ENCODE measurements around the gene FGD1. TPM values are rescaled to one million over a fixed set of nuclear protein-coding genes. Genes with fewer than 3 reads are reported as not detected.

The FGD1 gene
- total RNA-seq, 1 donor from 2014 or later: 18.0 TPM

- no peaks in the 10 kb centered on the region for H3K36me3 Mint-ChIP-seq (ENCODE audit: low read depth, unreplicated experiment)
- no peak overlapping the region for H3K4me2 ChIP-seq (ENCODE audit: low read length)
- DNase-seq (ENCODE audit: low read depth) (no peak), FAIRE-seq (no peak)
- H3K36me3 ChIP-seq (ENCODE audit: insufficient read depth, low read length): no peaks in the 10 kb centered on the region
- no peak overlapping the region for H3K9ac ChIP-seq (ENCODE audit: low read length)
- no peaks in the 10 kb centered on the region for H3K27me3 ChIP-seq (ENCODE audit: insufficient read depth, low read length)
- peak overlapping the region; percentile 58 for H3K27ac Mint-ChIP-seq (ENCODE audit: unreplicated experiment)
- H3K4me1 ChIP-seq (ENCODE audit: insufficient read depth, low read length): peaks cover 8% of the 10 kb centered on the region
- H3K9me3 Mint-ChIP-seq (ENCODE audit: unreplicated experiment): no peaks in the 10 kb centered on the region
- peaks cover 21% of the 10 kb centered on the region for H3K4me1 Mint-ChIP-seq (ENCODE audit: low read depth, unreplicated experiment)
- no peak overlapping the region for H3K4me3 ChIP-seq (ENCODE audit: insufficient read depth, low read depth, low read length)
- no peaks in the 10 kb centered on the region for H3K9me3 ChIP-seq (ENCODE audit: insufficient read depth, low read depth, low read length)
- H4K20me1 ChIP-seq (ENCODE audit: insufficient read depth, low read length): no peaks in the 10 kb centered on the region
- no peak overlapping the region for H3K4me3 Mint-ChIP-seq (ENCODE audit: unreplicated experiment)
- H3K79me2 ChIP-seq (ENCODE audit: insufficient read depth, low read length): peaks cover 20% of the 10 kb centered on the region
- H3K27ac ChIP-seq (ENCODE audit: low read depth, low read length): no peak overlapping the region
- TF ChIP-seq EZH2 (IDR thresholded peaks at IDR 0.05; ENCODE audit: insufficient read depth, low read length): no peak
- TF ChIP-seq CTCF (IDR thresholded peaks at IDR 0.05; ENCODE audit: insufficient read depth, low read depth, low read length): no peak
- H3K27me3 Mint-ChIP-seq (ENCODE audit: low read depth, unreplicated experiment): no peaks in the 10 kb centered on the region
- no peak overlapping the region for H2AFZ ChIP-seq (ENCODE audit: low read depth, low read length)
Measured at GRCh38 chrX:54479136-54480111, 16.6 kb downstream of the FGD1 start.

GRCh38 chrX:54473993-54474859 lies 21.8 kb downstream of the FGD1 start:
- H3K27ac Mint-ChIP-seq (ENCODE audit: unreplicated experiment): no peak overlapping the region

More at GRCh38 chrX:54473993-54474859, 21.8 kb downstream of the FGD1 start:
- H3K36me3 ChIP-seq (ENCODE audit: insufficient read depth, low read length): no peaks in the 10 kb centered on the region
- TF ChIP-seq CTCF (IDR thresholded peaks at IDR 0.05; ENCODE audit: insufficient read depth, low read depth, low read length) (no peak), EZH2 (IDR thresholded peaks at IDR 0.05; ENCODE audit: insufficient read depth, low read length) (no peak)
- peaks cover 2% of the 10 kb centered on the region for H3K4me1 Mint-ChIP-seq (ENCODE audit: low read depth, unreplicated experiment)
- H3K4me2 ChIP-seq (ENCODE audit: low read length): no peak overlapping the region
- no peak overlapping the region for H3K4me3 ChIP-seq (ENCODE audit: insufficient read depth, low read depth, low read length)
- no peaks in the 10 kb centered on the region for H4K20me1 ChIP-seq (ENCODE audit: insufficient read depth, low read length)
- H2AFZ ChIP-seq (ENCODE audit: low read depth, low read length): no peak overlapping the region
- H3K9me3 ChIP-seq (ENCODE audit: insufficient read depth, low read depth, low read length): no peaks in the 10 kb centered on the region
- no peaks in the 10 kb centered on the region for H3K27me3 ChIP-seq (ENCODE audit: insufficient read depth, low read length)
- peak; percentile 58 for FAIRE-seq
- no peak overlapping the region for H3K9ac ChIP-seq (ENCODE audit: low read length)
- no peaks in the 10 kb centered on the region for H3K9me3 Mint-ChIP-seq (ENCODE audit: unreplicated experiment)
- no peaks in the 10 kb centered on the region for H3K27me3 Mint-ChIP-seq (ENCODE audit: low read depth, unreplicated experiment)
- no peaks in the 10 kb centered on the region for H3K36me3 Mint-ChIP-seq (ENCODE audit: low read depth, unreplicated experiment)
- no peak overlapping the region for H3K27ac ChIP-seq (ENCODE audit: low read depth, low read length)
- H3K4me1 ChIP-seq (ENCODE audit: insufficient read depth, low read length): no peaks in the 10 kb centered on the region
- no peak overlapping the region for H3K4me3 Mint-ChIP-seq (ENCODE audit: unreplicated experiment)
- H3K79me2 ChIP-seq (ENCODE audit: insufficient read depth, low read length): peaks cover 11% of the 10 kb centered on the region
- no peak for DNase-seq (ENCODE audit: low read depth)

Data from astrocyte (in vitro differentiated cells and primary cell).